PFSK-1 (cell line): ENCODE results near the gene HIKESHI.

Source experiments
- FOXP2 ChIP-seq: optimal IDR thresholded peaks from 2 replicates; pipeline ENCODE3; 2011; ENCODE audit warnings: borderline replicate concordance, control low read depth, inconsistent platforms; ENCODE audit not compliant: insufficient read depth; ENCODE audit errors: extremely low read length, extremely low read depth
- POLR2AphosphoS5 ChIP-seq: IDR thresholded peaks from 2 replicates; pipeline ENCODE4 v1.6.1; 2012; ENCODE audit warnings: low read depth, mild to moderate bottlenecking, control low read depth, low read length, moderate library complexity
- REST ChIP-seq, 2 experiments: IDR thresholded peaks; 2 replicates each; pipeline versions ENCODE4 v1.6.1 to v1.8.0; 2011 to 2012; ENCODE audit warnings: low read depth in 2 of 2, low read length in 2 of 2, control low read depth in 1 of 2, inconsistent platforms in 1 of 2, mild to moderate bottlenecking in 1 of 2, moderate library complexity in 1 of 2; ENCODE audit not compliant: insufficient read depth in 1 of 2
- SIN3A ChIP-seq: IDR thresholded peaks from 2 replicates; pipeline ENCODE4 v1.6.1; 2012; ENCODE audit warnings: mild to moderate bottlenecking, low read length, moderate library complexity, borderline replicate concordance; ENCODE audit not compliant: insufficient read depth
- TAF1 ChIP-seq: IDR thresholded peaks from 2 replicates; pipeline ENCODE4 v1.6.1; 2012; ENCODE audit warnings: low read length, control low read depth, borderline replicate concordance; ENCODE audit not compliant: insufficient read depth

- TF ChIP-seq POLR2AphosphoS5 (no peak), SIN3A (no peak), TAF1 (no peak), REST (IDR thresholded peaks at IDR 0.05; ENCODE audit: insufficient read depth in 1 of 2, low read depth in 2 of 2, low read length in 2 of 2) (no peak), FOXP2 (no peak)
Observed at GRCh38 chr11:86259730-86260129, 42.3 kb upstream of the HIKESHI start.
